GM21528 (cell line): ENCODE measurements around the gene NUP210.
"Not testable (repeated sequence)": the region's sequence is repeated elsewhere in the genome, so short reads cannot be mapped to it uniquely, and the experiment has no call there.

Experiments used
- ATAC-seq: cut with Tn5 transposase; IDR thresholded peaks from one replicate; pipeline ENCODE4 v1.9.1; 2021; ENCODE audit warnings: mild to moderate bottlenecking, moderate library complexity; ENCODE audit not compliant: unreplicated experiment, low FRiP score

The NUP210 gene

GRCh38 chr3:13378155-13378554 is 42.0 kb downstream of the NUP210 start:
- ATAC-seq, result no peak

- ATAC-seq, result not testable (repeated sequence)
These were observed 42.4 kb downstream of the NUP210 start for GRCh38 chr3:13377741-13378140.

- ATAC-seq, result no peak
These were observed 43.1 kb downstream of the NUP210 start for GRCh38 chr3:13377021-13377420.

GRCh38 chr3:13376091-13376490 is 44.0 kb downstream of the NUP210 start:
- no peak for ATAC-seq

GRCh38 chr3:13375464-13375863 is 44.7 kb downstream of the NUP210 start:
- ATAC-seq, result no peak

- no peak for ATAC-seq
These were observed 46.0 kb downstream of the NUP210 start for GRCh38 chr3:13373975-13374586.

DNA sequence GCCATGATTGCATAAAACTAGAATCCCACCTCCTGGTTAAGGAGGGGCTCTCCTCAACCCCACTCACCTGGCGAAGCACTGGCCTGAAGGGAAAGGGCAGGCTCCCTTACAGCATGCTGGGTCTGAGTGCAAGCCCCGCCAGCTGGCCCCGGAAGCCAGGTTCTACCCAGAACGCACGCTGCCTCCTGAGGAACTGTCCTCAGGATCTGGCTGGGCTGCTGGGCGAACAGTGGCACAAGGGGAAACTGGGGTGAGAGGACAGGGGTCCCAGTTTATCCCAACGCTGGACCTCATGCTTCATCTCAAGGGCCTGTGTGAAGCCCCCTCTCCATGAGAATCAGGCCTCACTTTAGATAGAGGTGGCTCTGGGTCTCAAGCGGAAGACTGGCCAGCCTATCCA is 47.5 kb downstream of the NUP210 start:
- ATAC-seq, result no peak

DNA sequence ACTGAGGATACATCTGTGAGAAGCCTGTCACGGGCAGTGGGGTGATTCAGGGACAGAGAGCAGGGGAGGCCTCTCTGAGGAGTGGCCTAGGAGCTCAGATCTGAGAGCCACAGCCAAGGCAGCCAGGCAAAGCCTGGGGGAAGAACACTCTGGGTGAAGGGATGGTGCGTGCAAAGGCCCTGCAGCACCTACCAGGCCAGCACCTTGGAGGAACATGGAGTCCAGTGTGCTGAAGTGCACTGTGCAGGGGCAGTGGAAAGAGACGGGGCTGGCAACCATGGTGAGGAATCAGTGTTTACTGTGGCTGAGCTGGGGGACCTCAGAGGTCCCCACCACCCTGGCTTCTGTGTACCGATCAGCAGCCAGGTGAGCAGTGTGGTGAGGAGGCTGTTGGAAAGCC is 48.0 kb downstream of the NUP210 start:
- ATAC-seq, result no peak

DNA sequence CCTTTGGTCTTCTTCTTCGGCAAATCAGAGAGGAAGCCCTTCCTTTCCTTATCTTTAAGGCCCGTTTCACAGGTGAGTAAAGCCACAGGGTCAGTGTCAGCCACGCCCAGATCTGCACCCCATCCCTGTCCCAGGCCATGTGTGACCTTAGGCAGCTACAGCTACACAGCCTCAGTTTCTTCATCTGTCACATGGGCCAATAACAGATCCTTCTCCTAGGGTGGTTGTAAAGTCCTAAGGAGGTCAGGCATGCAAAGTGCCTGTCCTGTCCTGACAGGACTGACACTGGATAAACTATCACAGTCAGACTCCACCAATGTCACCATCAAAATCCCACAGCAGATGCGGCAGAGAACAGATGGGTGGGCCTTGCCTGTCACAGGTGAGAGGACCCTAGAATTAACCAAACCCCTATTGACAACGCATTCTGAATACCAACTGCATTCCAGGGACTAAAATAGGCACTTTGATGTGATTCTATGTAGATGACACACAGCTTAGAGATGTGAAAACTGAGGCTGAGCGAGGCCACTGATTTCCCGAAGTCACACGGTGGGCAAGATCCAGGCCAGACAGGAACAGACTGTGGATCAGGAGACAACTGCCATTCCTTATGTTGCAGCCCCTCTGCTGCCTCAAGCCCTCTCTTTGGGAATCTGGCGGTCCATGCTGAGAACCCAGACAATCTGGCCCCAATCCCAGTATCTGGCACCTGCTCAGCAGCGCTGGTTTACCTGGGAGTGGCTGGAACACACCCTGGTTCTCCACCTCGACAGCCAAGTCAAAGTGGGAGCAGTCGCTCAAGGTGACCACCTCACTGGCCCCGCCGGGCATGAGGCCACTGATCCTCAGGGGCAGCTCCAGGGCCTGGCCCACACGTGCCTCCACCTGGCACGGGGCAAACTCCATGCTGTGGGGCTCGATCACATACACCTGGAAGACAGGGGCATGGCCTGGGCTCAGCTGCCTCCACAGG is 48.7 kb downstream of the NUP210 start:
- no peak for ATAC-seq

DNA sequence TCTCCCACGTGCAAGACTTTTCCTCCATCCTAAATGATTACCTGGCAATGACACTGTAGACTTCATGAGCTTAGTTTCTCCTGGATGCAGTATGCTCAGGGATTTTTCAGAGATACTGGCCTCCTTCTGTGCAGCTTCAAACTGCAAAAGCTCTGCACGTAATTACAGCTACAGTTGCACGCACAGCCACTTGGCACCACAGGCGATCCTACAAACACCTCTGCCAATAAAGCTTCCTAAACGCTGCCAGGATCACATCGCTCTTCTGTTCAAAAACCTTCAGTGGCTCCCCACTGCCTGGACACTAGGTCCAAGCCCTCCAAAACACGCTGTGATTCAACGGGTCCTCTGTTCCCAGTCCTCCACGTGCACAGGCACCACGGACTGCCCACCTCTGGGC is 49.5 kb downstream of the NUP210 start:
- ATAC-seq, result no peak

DNA sequence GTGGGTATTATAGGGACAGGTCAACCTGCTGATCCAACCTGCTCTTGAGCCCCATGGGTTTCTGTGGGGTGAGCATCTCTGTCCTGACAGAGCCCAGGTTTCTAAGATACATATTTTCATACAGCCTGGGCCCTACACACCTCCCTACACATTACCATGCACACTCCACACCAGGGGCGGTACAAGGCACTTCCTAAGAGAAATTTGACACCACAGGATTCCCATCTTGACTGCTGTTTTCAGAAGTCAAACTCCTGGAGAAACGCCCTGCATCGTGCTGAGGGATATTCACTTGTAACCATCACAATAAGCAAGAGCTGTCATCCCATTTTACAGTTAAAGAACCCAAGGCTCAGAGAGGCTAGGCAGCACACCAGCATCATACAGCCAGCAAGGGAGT is 50.1 kb downstream of the NUP210 start:
- ATAC-seq, result no peak

DNA sequence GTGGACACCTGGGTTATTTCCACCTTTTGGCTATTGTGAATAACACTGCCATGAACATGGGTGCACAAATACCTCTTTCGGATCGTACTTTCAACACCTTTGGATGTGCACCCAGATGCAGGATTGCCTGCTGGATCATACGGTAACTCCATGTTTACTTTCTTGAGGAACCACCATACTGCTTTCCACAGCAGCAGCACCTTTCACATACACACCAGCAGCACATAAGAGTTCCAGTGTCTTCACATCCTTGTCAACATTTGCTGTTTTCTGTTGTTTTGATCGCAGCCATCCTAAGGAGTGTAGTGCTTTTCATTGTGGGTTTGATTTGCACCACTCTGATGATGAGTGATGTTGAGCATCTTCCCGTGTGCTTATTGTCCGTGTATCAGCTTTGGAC is 51.3 kb downstream of the NUP210 start:
- ATAC-seq, result no peak

GRCh38 chr3:13367728-13368127 is 52.4 kb downstream of the NUP210 start:
- no peak for ATAC-seq

GRCh38 chr3:13365390-13366379 is 54.4 kb downstream of the NUP210 start:
- ATAC-seq, result no peak

DNA sequence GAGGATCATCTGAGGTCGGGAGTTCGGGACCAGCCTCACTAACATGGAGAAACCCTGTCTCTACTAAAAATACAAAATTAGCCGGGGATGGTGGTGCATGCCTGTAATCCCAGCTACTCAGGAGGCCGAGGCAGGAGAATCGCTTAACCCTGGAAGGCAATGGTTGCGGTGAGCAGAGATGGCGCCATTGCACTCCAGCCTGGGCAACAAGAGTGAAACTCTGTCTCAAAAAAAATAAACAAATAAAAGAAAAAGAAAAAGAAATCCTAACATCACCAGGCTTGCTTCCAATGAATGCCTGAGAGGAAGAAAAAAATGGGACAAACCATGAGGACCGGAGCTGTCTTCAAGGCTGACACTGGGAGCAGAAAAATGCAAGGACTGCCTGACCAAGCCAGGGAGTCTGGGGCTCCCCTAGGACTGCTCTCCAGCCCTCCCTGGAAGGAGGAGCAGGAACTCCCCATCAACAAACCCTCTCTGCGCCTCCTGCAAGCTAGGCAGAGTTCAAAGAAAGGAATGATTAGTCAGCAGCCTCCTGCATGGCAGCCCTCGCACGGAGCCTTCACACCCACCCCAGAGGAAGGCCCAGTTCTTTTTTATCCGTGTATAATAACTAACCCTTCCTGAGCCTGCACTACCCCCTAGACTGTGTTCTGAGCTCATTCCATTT is 55.4 kb downstream of the NUP210 start:
- no peak for ATAC-seq

DNA sequence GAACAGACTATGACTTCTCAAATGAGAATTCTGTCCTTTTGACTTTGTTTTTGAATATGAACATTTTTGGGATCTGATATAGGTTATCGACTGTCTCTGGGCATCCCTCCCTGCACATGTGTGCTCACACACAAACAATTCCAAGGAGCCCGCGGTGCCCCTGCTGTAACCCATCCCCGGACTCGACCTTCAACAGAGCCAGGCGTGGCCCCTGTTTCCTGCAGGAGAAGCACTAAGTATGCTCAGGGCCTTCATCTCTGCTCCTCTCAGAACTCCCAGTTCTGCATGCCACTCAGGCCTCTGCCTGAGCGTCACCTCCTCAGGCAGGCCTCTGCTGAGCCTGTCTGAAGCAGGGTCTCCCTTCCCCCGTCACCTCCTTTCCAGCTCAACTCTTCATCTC is 57.6 kb downstream of the NUP210 start:
- no peak for ATAC-seq

DNA sequence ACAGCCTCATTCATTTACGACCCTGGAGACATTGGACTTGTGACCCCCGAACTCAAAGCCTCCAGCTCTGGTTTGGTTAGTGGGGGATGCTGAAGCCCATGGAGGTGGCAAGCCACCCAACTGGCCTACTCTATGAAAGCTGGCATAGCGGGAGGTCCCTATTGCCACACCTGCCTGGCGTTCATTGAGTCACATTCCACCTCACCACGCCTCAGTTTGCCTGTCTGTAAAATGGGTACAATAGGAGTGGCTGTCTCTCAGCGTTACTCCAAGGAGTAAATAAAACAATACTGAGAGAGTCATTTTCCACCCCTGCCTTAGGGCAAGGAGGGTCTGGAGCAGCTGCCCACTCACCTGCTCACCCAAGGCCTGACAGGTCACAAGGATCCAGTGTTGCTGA is 60.2 kb downstream of the NUP210 start:
- ATAC-seq, result no peak

DNA sequence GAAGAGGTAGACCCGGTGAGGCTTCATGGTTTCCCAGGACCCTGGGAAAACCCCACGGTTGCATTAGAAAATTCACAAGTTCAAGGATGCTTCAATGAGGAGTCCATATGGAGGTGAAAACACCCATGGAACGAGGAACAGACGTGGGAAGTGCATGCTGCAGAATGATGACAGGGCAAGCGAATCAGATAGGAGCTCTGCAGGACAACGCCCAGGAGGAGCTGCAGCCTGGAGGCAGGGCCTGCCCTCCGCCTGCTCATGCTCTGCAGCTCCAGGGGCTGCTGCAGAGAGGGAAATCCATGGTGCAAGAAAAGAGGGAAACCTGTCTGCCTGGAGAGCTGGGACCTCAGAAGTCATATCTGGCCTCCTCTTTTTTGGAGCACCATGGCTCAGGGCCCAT is 61.5 kb downstream of the NUP210 start:
- ATAC-seq, result no peak

GRCh38 chr3:13358051-13358450 is 62.1 kb downstream of the NUP210 start:
- no peak for ATAC-seq

GRCh38 chr3:13357074-13357473 is 63.0 kb downstream of the NUP210 start:
- no peak for ATAC-seq
